AG04449 (cell line): ENCODE measurements around the gene RPS6KL1.

Experiments used
- CTCF ChIA-PET: fragments of 350-600 bp; formaldehyde crosslinking; extraction: SDS; loops from one replicate; lab custom pipeline; 2021; ENCODE audit warnings: antibody characterized with exemption; lab: Yijun Ruan, JAX
- POLR2A ChIA-PET: fragments of 400-600, 350-600 bp; formaldehyde crosslinking; extraction: SDS; loops from one replicate; lab custom pipeline; 2020; ENCODE audit warnings: antibody characterized with exemption, inconsistent platforms; lab: Yijun Ruan, JAX
- DNase-seq: peaks from one replicate; pipeline ENCODE4 v3.0.0-alpha.2; 2010; ENCODE audit warnings: low read depth, low spot score
- H3K4me3 ChIP-seq: 2 replicates; pipeline ENCODE4 v1.5.1; 2011; ENCODE audit warnings: low read depth, mild to moderate bottlenecking, control low read depth, low read length
- CTCF ChIP-seq: IDR thresholded peaks from one replicate; pipeline ENCODE4 v1.5.1; 2011; ENCODE audit warnings: mild to moderate bottlenecking, moderate library complexity, low read length, control low read depth, inconsistent platforms; ENCODE audit not compliant: insufficient read depth; ENCODE audit errors: missing control alignments

RPS6KL1 gene, protein sequence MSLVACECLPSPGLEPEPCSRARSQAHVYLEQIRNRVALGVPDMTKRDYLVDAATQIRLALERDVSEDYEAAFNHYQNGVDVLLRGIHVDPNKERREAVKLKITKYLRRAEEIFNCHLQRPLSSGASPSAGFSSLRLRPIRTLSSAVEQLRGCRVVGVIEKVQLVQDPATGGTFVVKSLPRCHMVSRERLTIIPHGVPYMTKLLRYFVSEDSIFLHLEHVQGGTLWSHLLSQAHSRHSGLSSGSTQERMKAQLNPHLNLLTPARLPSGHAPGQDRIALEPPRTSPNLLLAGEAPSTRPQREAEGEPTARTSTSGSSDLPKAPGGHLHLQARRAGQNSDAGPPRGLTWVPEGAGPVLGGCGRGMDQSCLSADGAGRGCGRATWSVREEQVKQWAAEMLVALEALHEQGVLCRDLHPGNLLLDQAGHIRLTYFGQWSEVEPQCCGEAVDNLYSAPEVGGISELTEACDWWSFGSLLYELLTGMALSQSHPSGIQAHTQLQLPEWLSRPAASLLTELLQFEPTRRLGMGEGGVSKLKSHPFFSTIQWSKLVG

DNA sequence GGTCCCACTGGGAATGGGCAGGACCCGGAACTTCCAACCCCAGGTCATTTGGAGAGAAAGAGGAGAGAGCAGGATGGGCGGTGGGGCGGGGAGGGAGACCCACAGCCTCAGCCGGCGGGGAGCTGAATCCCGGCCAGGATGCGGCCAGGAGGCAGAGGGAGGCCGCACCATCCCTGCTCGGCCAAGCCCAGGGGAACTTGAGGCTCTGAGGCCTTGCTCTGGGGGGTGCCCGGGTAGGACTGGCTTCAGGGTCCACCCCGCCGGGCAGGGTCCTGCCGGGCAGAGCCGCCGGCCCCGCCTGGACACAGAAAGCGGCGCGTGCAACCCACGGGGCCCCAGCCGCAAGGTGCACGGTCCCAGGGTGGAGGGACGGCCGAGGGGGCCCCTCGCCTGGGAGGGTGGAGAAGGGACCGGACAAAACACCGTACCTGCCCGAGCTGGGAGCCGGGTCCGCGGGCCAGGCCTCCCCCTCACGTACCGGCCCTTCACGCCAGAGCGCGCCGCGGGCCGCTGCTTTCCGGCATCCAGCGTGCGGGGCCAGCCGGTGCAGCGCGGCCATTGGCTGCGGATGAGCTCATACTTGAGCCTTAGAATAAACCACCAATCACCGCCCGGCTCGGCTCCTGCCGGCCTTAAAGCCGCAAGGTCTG lies at the start of gene RPS6KL1:
TSS of gene RPS6KL1 (minus strand) at position 509 of the 650 bp plus-strand sequence. CDS start 1,719 bp downstream, outside the sequence.
- TF ChIP-seq CTCF = no peak
- ChIA-PET CTCF (interaction anchor here (0.9 to 4.9 kb wide), 12 partner anchors 10 to 172 kb away, joined by 3 to 35 read pairs (median 4); no protein-coding TSS in a partner anchor), POLR2A (interaction anchor here (0.5 kb wide), 1 partner anchor 49 kb away, joined by 3 read pairs; no protein-coding TSS in a partner anchor)
- no peak for DNase-seq
- H3K4me3 ChIP-seq = peak within 1 kb of the TSS; percentile 49

GRCh38 chr14:74968811-74969210 lies 45.8 kb upstream of the RPS6KL1 start:
- ChIA-PET POLR2A (no interaction called here), CTCF (interaction anchor here (0.7 to 2.6 kb wide), 4 partner anchors 12 to 101 kb away, joined by 3 to 9 read pairs (median 4); partner anchors contain the start of gene ZC2HC1C)
- no peak for DNase-seq
- H3K4me3 ChIP-seq = no peak overlapping the region
- TF ChIP-seq CTCF = no peak

GRCh38 chr14:74965486-74966153 lies 42.6 kb upstream of the RPS6KL1 start:
- no peak for TF ChIP-seq CTCF
- ChIA-PET POLR2A (interaction anchor here (0.7 kb wide), 1 partner anchor 11 kb away, joined by 3 read pairs; the partner anchor contains the start of gene PGF), CTCF (interaction anchor here (0.6 to 2.7 kb wide), 11 partner anchors 8 to 60 kb away, joined by 3 to 20 read pairs (median 3); no protein-coding TSS in a partner anchor)
- DNase-seq = no peak
- no peak overlapping the region for H3K4me3 ChIP-seq

DNA sequence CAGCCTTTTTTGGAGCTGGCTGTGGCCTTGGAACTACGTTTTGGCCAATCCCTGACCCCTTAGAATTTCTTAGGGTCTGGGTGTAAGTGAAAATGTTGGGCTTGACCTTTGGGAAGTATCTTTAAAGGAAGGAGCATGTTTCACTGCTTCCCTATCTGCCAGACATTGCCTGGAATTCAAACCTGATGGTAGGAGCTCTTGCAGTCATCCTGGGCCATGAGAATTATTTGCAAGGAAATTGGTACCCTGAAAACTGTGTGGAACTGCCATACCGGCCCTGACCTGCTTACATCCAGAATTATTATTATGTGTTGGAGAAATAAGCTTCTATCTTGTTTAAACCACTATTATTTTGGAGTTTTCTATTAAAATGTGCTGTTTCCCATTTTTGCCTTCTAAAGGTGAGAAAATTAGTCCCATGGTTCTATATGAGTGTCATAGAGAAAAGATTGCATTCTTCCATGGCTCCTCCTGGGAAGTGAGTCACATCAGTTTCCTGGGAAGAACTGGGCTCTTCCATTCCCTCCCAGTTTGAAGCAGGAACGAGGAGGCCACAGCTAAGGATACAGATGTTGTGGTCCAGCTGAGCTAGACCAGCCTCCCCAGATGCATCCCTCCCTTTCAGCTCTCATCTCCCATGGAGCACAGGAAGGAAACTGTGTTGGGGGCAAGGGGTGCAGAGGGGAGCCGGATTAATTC lies 41.9 kb upstream of the RPS6KL1 start:
- CTCF ChIA-PET = interaction anchor here (0.9 to 2.7 kb wide), 12 partner anchors 9 to 60 kb away, joined by 3 to 20 read pairs (median 4); partner anchors contain the start of gene PGF
- no peak overlapping the region for H3K4me3 ChIP-seq
- POLR2A ChIA-PET = interaction anchor here (0.7 kb wide), 1 partner anchor 10 kb away, joined by 3 read pairs; the partner anchor contains the start of gene PGF
- TF ChIP-seq CTCF = no peak
- no peak for DNase-seq

- no peak for TF ChIP-seq CTCF
- no peak overlapping the region for H3K4me3 ChIP-seq
- POLR2A ChIA-PET = no interaction called here
- no peak for DNase-seq
- CTCF ChIA-PET = interaction anchor here (0.8 to 2.7 kb wide), 6 partner anchors 8 to 103 kb away, joined by 3 to 20 read pairs (median 5); partner anchors contain the start of gene PGF
These were observed 40.7 kb upstream of the RPS6KL1 start for GRCh38 chr14:74963705-74964271.
